ES-I3 (cell line): ENCODE data around the gene RAD50.
"Not testable (repeated sequence)": the region's sequence is repeated elsewhere in the genome, so short reads cannot be mapped to it uniquely, and the experiment has no call there.

ENCODE experiments used
- H3K36me3 ChIP-seq: 2 replicates; pipeline ENCODE4 v1.6.1; 2013; ENCODE audit warnings: mild to moderate bottlenecking, low read length, control low read depth, moderate library complexity; ENCODE audit not compliant: insufficient read depth
- H3K4me1 ChIP-seq: 2 replicates; pipeline ENCODE4 v1.6.1; 2013; ENCODE audit warnings: mild to moderate bottlenecking, control low read depth, low read length; ENCODE audit not compliant: insufficient read depth
- H3K9ac ChIP-seq: 2 replicates; pipeline ENCODE4 v1.6.1; 2013; ENCODE audit warnings: low read depth, mild to moderate bottlenecking, low read length, moderate library complexity
- H3K9me3 ChIP-seq: 2 replicates; pipeline ENCODE4 v1.6.1; 2013; ENCODE audit warnings: mild to moderate bottlenecking, low read length, moderate library complexity; ENCODE audit not compliant: control insufficient read depth, insufficient read depth

The RAD50 gene

GRCh38 chr5:132543472-132544201 is 13.1 kb upstream of the RAD50 start, which contains the start of gene IL5:
TSS of gene IL5 (minus strand) at chr5:132543522. CDS start at chr5:132543478, 44 bp downstream.
- no peak within 1 kb of the TSS for H3K9ac ChIP-seq
- no peaks in the 10 kb centered on the region for H3K36me3 ChIP-seq
- H3K9me3 ChIP-seq = no peaks in the 10 kb centered on the region
- H3K4me1 ChIP-seq = no peaks in the 10 kb centered on the region

GRCh38 chr5:132546108-132546507 is 10.7 kb upstream of the RAD50 start:
- Histone ChIP-seq H3K9me3 (no peaks in the 10 kb centered on the region), H3K36me3 (no peaks in the 10 kb centered on the region), H3K4me1 (no peaks in the 10 kb centered on the region), H3K9ac (no peak overlapping the region)

- H3K36me3 ChIP-seq = no peaks in the 10 kb centered on the region
- H3K9me3 ChIP-seq = no peaks in the 10 kb centered on the region
- H3K4me1 ChIP-seq = no peaks in the 10 kb centered on the region
- H3K9ac ChIP-seq = no peak overlapping the region
These were observed 9.5 kb upstream of the RAD50 start for GRCh38 chr5:132547269-132547668.

GRCh38 chr5:132548834-132549233 is 7.9 kb upstream of the RAD50 start:
- not testable (repeated sequence) for H3K9me3 ChIP-seq, H3K36me3 ChIP-seq, H3K9ac ChIP-seq, H3K4me1 ChIP-seq

GRCh38 chr5:132549576-132549975 is 7.2 kb upstream of the RAD50 start:
- H3K9me3 ChIP-seq = no peaks in the 10 kb centered on the region
- no peak overlapping the region for H3K9ac ChIP-seq
- H3K36me3 ChIP-seq = no peaks in the 10 kb centered on the region
- no peaks in the 10 kb centered on the region for H3K4me1 ChIP-seq

GRCh38 chr5:132556153-132556762 is 519 bp upstream of the RAD50 start:
- Histone ChIP-seq H3K36me3 (no peaks in the 10 kb centered on the region; the same call in 1 of the 2 replicates), H3K9me3 (no peaks in the 10 kb centered on the region), H3K4me1 (no peaks in the 10 kb centered on the region), H3K9ac (peak overlapping the region; percentile 80; the same call in 1 of the 2 replicates)

GRCh38 chr5:132557478-132558172 is 848 bp downstream of the RAD50 start:
- Histone ChIP-seq H3K9ac (peak overlapping the region; percentile 80), H3K9me3 (no peaks in the 10 kb centered on the region; the same call in 1 of the 2 replicates), H3K36me3 (peaks cover 4% of the 10 kb centered on the region; the same call in 1 of the 2 replicates), H3K4me1 (no peaks in the 10 kb centered on the region; the same call in 1 of the 2 replicates)

GRCh38 chr5:132559383-132560060 is 2.7 kb downstream of the RAD50 start:
- H3K4me1 ChIP-seq = no peaks in the 10 kb centered on the region; the same call in 1 of the 2 replicates
- H3K36me3 ChIP-seq = peaks cover 4% of the 10 kb centered on the region; the same call in 1 of the 2 replicates
- peaks cover 3% of the 10 kb centered on the region; the same call in 1 of the 2 replicates for H3K9me3 ChIP-seq
- H3K9ac ChIP-seq = no peak overlapping the region

- H3K9me3 ChIP-seq = peaks cover 3% of the 10 kb centered on the region; the same call in 1 of the 2 replicates
- peaks cover 4% of the 10 kb centered on the region; the same call in 1 of the 2 replicates for H3K36me3 ChIP-seq
- no peaks in the 10 kb centered on the region; the same call in 1 of the 2 replicates for H3K4me1 ChIP-seq
- H3K9ac ChIP-seq = no peak overlapping the region
These were observed 4.8 kb downstream of the RAD50 start for GRCh38 chr5:132561601-132562000.

- H3K36me3 ChIP-seq, H3K9ac ChIP-seq, H3K4me1 ChIP-seq: not testable (repeated sequence)
These were observed 7.8 kb downstream of the RAD50 start for GRCh38 chr5:132564555-132564954.

GRCh38 chr5:132566657-132567056 is 9.9 kb downstream of the RAD50 start:
- Histone ChIP-seq H3K36me3 (peaks cover 3% of the 10 kb centered on the region; the same call in 1 of the 2 replicates), H3K9me3 (peaks cover 3% of the 10 kb centered on the region; the same call in 1 of the 2 replicates), H3K9ac (no peak overlapping the region), H3K4me1 (no peaks in the 10 kb centered on the region; the same call in 1 of the 2 replicates)

More at GRCh38 chr5:132564555-132564954, 7.8 kb downstream of the RAD50 start:
- not testable (repeated sequence) for H3K9me3 ChIP-seq

GRCh38 chr5:132576123-132576522 is 19.3 kb downstream of the RAD50 start:
- no peaks in the 10 kb centered on the region; the same call in 1 of the 2 replicates for H3K36me3 ChIP-seq
- no peak overlapping the region for H3K9ac ChIP-seq

GRCh38 chr5:132584560-132584959 is 27.8 kb downstream of the RAD50 start:
- H3K36me3 ChIP-seq, H3K9me3 ChIP-seq, H3K9ac ChIP-seq, H3K4me1 ChIP-seq: not testable (repeated sequence)

More at GRCh38 chr5:132576123-132576522, 19.3 kb downstream of the RAD50 start:
- Histone ChIP-seq H3K9me3 (no peaks in the 10 kb centered on the region; the same call in 1 of the 2 replicates), H3K4me1 (no peaks in the 10 kb centered on the region)

- no peaks in the 10 kb centered on the region for H3K4me1 ChIP-seq
- H3K9ac ChIP-seq = no peak overlapping the region
- H3K9me3 ChIP-seq = no peaks in the 10 kb centered on the region
- H3K36me3 ChIP-seq = peaks cover 7% of the 10 kb centered on the region; the same call in 1 of the 2 replicates
These were observed 29.3 kb downstream of the RAD50 start for GRCh38 chr5:132586063-132586462.
